ENCODE results near the gene GOLGA6L10. TPM values are rescaled to one million over a fixed set of nuclear protein-coding genes. Genes with fewer than 3 reads are reported as not detected.

Gene GOLGA6L10
- total and polyA plus RNA-seq, 2 experiments from 2014 or later = 0.07 to 0.23 TPM

- TF ChIP-seq ZNF462 (CRISPR knock-in tag; IDR thresholded peaks at IDR 0.05) = no peak
- TF ChIP-seq ETS1 (IDR thresholded peaks at IDR 0.05) = no peak
- TF ChIP-seq POLR2AphosphoS5 (IDR thresholded peaks at IDR 0.05; ENCODE audit: low read depth) = no peak
- no peak for TF ChIP-seq NANOG (IDR thresholded peaks at IDR 0.05; ENCODE audit: borderline replicate concordance)
- TF ChIP-seq EZH2phosphoT487 (IDR thresholded peaks at IDR 0.05; ENCODE audit: unreplicated experiment) = no peak
- TF ChIP-seq JUNB (IDR thresholded peaks at IDR 0.05; ENCODE audit: unreplicated experiment) = no peak
- no peak for TF ChIP-seq STAT1 (IDR thresholded peaks at IDR 0.05; ENCODE audit: unreplicated experiment)
- no peak for TF ChIP-seq REST (IDR thresholded peaks at IDR 0.05; ENCODE audit: unreplicated experiment)
- TF ChIP-seq ZNF331 (CRISPR knock-in tag; IDR thresholded peaks at IDR 0.05; ENCODE audit: low read depth) = no peak
- no peak for TF ChIP-seq ZNF114 (CRISPR knock-in tag; IDR thresholded peaks at IDR 0.05)
- TF ChIP-seq EZH2 (IDR thresholded peaks at IDR 0.05; ENCODE audit: low read depth, unreplicated experiment) = no peak
- TF ChIP-seq CREB1 (CRISPR knock-in tag; IDR thresholded peaks at IDR 0.05; ENCODE audit: low read depth) = no peak
These were observed 43.6 kb downstream of the GOLGA6L10 start (continued) for GRCh38 chr15:82305621-82306048.

Measured in GM23338 (cell line).